Right hindlimb (tissue), 1 donor: ENCODE data around the gene AKAP11.
"Not testable (repeated sequence)": the region's sequence is repeated elsewhere in the genome, so short reads cannot be mapped to it uniquely, and the experiment has no call there.

Experiments used
- DNase-seq: peaks from one replicate; pipeline ENCODE4 v3.0.0-alpha.2; 2018

AKAP11 gene

GRCh38 chr13:42272115-42272803 lies at the start of gene AKAP11:
AKAP11 (plus strand) TSS chr13:42272152; CDS start chr13:42286349, 14,197 bp downstream.
- peak; percentile 78 for DNase-seq

- DNase-seq = no peak
These were observed 48.3 kb upstream of the AKAP11 start for GRCh38 chr13:42223681-42224080.

GRCh38 chr13:42225051-42225450 lies 46.9 kb upstream of the AKAP11 start:
- no peak for DNase-seq

GRCh38 chr13:42226759-42227158 lies 45.2 kb upstream of the AKAP11 start:
- DNase-seq = not testable (repeated sequence)

- DNase-seq = no peak
These were observed 43.4 kb upstream of the AKAP11 start for GRCh38 chr13:42228527-42228926.

- DNase-seq = no peak
These were observed 42.7 kb upstream of the AKAP11 start for GRCh38 chr13:42229287-42229686.

- no peak for DNase-seq
These were observed 39.3 kb upstream of the AKAP11 start for GRCh38 chr13:42232671-42233070.

- no peak for DNase-seq
These were observed 38.2 kb upstream of the AKAP11 start for GRCh38 chr13:42233726-42234125.

- no peak for DNase-seq
These were observed 32.8 kb upstream of the AKAP11 start for GRCh38 chr13:42239161-42239560.

- no peak for DNase-seq
These were observed 32.3 kb upstream of the AKAP11 start for GRCh38 chr13:42239644-42240043.

- no peak for DNase-seq
These were observed 25.4 kb upstream of the AKAP11 start for GRCh38 chr13:42246541-42246940.

GRCh38 chr13:42247883-42248282 lies 24.1 kb upstream of the AKAP11 start:
- no peak for DNase-seq

GRCh38 chr13:42255886-42256285 lies 16.1 kb upstream of the AKAP11 start:
- no peak for DNase-seq

- no peak for DNase-seq
These were observed 13.2 kb upstream of the AKAP11 start for GRCh38 chr13:42258747-42259146.

- no peak for DNase-seq
These were observed 12.4 kb upstream of the AKAP11 start for GRCh38 chr13:42259515-42259914.

GRCh38 chr13:42260903-42261654 lies 10.9 kb upstream of the AKAP11 start:
- no peak for DNase-seq

- peak; percentile 45 for DNase-seq
These were observed 5.5 kb upstream of the AKAP11 start for GRCh38 chr13:42266473-42266872.

- DNase-seq = no peak
These were observed 1.6 kb upstream of the AKAP11 start for GRCh38 chr13:42270160-42270856.

- no peak for DNase-seq
These were observed 1.1 kb upstream of the AKAP11 start for GRCh38 chr13:42270857-42271215.

- DNase-seq = peak; percentile 98
These were observed 426 bp upstream of the AKAP11 start for GRCh38 chr13:42271337-42272114.

GRCh38 chr13:42272804-42273175 lies 838 bp downstream of the AKAP11 start:
- DNase-seq = no peak

- DNase-seq = no peak
These were observed 2.6 kb downstream of the AKAP11 start for GRCh38 chr13:42274386-42275097.

- DNase-seq = no peak
These were observed 3.1 kb downstream of the AKAP11 start for GRCh38 chr13:42275098-42275471.
